ENCODE results near the gene KIF22.

- TF ChIP-seq, protein P1, sequence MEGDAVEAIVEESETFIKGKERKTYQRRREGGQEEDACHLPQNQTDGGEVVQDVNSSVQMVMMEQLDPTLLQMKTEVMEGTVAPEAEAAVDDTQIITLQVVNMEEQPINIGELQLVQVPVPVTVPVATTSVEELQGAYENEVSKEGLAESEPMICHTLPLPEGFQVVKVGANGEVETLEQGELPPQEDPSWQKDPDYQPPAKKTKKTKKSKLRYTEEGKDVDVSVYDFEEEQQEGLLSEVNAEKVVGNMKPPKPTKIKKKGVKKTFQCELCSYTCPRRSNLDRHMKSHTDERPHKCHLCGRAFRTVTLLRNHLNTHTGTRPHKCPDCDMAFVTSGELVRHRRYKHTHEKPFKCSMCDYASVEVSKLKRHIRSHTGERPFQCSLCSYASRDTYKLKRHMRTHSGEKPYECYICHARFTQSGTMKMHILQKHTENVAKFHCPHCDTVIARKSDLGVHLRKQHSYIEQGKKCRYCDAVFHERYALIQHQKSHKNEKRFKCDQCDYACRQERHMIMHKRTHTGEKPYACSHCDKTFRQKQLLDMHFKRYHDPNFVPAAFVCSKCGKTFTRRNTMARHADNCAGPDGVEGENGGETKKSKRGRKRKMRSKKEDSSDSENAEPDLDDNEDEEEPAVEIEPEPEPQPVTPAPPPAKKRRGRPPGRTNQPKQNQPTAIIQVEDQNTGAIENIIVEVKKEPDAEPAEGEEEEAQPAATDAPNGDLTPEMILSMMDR (IDR thresholded peaks at IDR 0.05) = no peak
- TF ChIP-seq POLR2AphosphoS5 (IDR thresholded peaks at IDR 0.05) (no peak), POLR2A (IDR thresholded peaks at IDR 0.05) (no peak), EP300 (IDR thresholded peaks at IDR 0.05; ENCODE audit: low read depth) (no peak)
Measured at GRCh38 chr16:29794231-29794710, 3.7 kb downstream of the KIF22 start.
